SJCRH30 (cell line): ENCODE data around the gene GPSM1. TPM values are rescaled to one million over a fixed set of nuclear protein-coding genes. Genes with fewer than 3 reads are reported as not detected.

Experiments used
- DNase-seq, 2 experiments: peaks; one replicate each; pipeline ENCODE4 v3.0.0-alpha.2; 2015 to 2020
- H3K27ac ChIP-seq: fragments of 250-450 bp; sonication (Bioruptor Pico); 2 replicates; pipeline ENCODE4 v1.5.1; 2020; ENCODE audit warnings: mild to moderate bottlenecking, moderate library complexity
- H3K27me3 ChIP-seq: fragments of 250-450 bp; sonication (Bioruptor Pico); 2 replicates; pipeline ENCODE4 v1.5.1; 2020; ENCODE audit warnings: mild to moderate bottlenecking, moderate library complexity
- H3K36me3 ChIP-seq: fragments of 250-450 bp; sonication (Bioruptor Pico); 2 replicates; pipeline ENCODE4 v1.5.1; 2020; ENCODE audit warnings: mild to moderate bottlenecking, moderate library complexity
- H3K4me1 ChIP-seq: fragments of 250-450 bp; sonication (Bioruptor Pico); 2 replicates; pipeline ENCODE4 v1.5.1; 2020; ENCODE audit warnings: mild to moderate bottlenecking, moderate library complexity
- H3K4me3 ChIP-seq: fragments of 250-450 bp; sonication (Bioruptor Pico); 2 replicates; pipeline ENCODE4 v1.5.1; 2020; ENCODE audit warnings: mild to moderate bottlenecking, moderate library complexity
- H3K9me3 ChIP-seq: fragments of 250-450 bp; sonication (Bioruptor Pico); replicated peaks from 2 replicates; pipeline ENCODE4 v1.5.1; 2020; ENCODE audit warnings: mild to moderate bottlenecking, moderate library complexity
- total RNA-seq: library from RNA; depleted of rRNA; stranded (reverse); fragments of >200 nt; shearing (Covaris generic); gene quantifications from 2 replicates; pipeline ENCODE4 v1.2.3, GENCODE V29; 2014

The GPSM1 gene
- total RNA-seq, 1 experiment from 2014 or later, result 57.2 TPM

DNA sequence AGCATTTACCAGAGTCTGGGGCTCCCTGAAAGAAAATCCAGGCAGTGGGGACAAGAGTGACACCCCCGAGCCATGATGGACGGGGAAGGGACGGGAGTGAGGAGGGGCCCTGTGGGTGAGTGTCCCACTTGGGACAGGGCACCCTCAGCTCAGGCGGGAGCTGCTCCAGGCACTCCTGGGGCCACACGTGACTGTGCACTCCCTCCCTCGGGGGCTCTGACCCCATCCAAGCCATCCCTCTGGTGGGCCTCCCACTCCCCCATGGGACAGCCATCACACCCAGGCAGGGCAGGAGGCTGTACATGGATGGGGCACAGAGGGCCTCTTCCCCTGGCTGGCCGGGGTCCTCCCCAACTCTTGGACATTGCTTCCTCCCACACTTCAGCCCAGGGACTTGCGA lies 49.1 kb downstream of the GPSM1 start:
- peaks cover 7% of the 10 kb centered on the region; the same call in 1 of the 2 replicates for H3K4me1 ChIP-seq
- no peaks in the 10 kb centered on the region for H3K9me3 ChIP-seq
- no peaks in the 10 kb centered on the region for H3K27me3 ChIP-seq
- H3K36me3 ChIP-seq, result peaks cover 6% of the 10 kb centered on the region
- no peak overlapping the region for H3K4me3 ChIP-seq
- DNase-seq, result no peak
- no peak overlapping the region for H3K27ac ChIP-seq

DNA sequence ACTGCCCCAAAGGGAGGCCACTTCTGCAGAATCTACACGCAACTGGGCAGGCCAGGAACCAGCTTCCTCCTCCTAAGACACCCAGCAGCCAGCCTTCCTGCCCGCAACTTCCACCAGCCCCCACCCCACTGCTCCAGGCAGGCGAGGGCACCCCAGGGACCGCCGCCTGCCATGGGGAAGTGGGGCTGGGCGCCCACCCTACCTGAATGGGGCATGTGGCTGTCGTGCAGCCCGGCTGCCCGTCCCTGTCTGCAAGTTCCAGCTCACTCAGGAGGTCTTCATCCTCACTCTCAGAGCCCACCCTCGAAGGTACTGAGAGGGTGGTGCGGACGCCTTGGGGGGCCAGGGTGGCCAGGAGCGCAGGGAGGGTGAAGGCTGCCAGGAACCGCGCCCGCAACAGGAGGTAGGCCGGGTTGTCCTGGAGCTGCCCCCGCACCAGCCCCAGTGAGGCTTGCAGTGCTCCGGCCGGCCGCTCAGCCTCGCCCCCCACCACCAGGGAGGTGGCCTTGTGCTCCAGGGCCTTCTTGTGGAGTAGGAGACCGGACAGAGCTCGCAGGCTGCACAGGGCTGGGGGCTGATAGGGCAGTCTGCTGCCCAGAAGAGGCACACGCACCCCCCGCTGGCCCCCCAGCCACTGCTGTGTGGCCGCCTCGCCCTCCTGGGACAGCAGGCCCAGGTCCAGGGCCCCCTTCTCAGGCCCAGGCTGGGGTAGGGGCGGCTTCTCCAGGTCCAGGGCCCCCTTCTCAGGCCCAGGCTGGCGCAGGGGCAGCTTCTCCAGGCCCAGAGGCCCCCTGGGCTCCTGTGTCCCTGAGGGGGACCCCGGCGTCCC lies 50.2 kb downstream of the GPSM1 start:
- no peak for DNase-seq
- H3K9me3 ChIP-seq, result no peaks in the 10 kb centered on the region
- H3K36me3 ChIP-seq, result peaks cover 14% of the 10 kb centered on the region
- peaks cover 3% of the 10 kb centered on the region; the same call in 1 of the 2 replicates for H3K4me1 ChIP-seq
- H3K27ac ChIP-seq, result no peak overlapping the region
- no peaks in the 10 kb centered on the region for H3K27me3 ChIP-seq
- no peak overlapping the region for H3K4me3 ChIP-seq

DNA sequence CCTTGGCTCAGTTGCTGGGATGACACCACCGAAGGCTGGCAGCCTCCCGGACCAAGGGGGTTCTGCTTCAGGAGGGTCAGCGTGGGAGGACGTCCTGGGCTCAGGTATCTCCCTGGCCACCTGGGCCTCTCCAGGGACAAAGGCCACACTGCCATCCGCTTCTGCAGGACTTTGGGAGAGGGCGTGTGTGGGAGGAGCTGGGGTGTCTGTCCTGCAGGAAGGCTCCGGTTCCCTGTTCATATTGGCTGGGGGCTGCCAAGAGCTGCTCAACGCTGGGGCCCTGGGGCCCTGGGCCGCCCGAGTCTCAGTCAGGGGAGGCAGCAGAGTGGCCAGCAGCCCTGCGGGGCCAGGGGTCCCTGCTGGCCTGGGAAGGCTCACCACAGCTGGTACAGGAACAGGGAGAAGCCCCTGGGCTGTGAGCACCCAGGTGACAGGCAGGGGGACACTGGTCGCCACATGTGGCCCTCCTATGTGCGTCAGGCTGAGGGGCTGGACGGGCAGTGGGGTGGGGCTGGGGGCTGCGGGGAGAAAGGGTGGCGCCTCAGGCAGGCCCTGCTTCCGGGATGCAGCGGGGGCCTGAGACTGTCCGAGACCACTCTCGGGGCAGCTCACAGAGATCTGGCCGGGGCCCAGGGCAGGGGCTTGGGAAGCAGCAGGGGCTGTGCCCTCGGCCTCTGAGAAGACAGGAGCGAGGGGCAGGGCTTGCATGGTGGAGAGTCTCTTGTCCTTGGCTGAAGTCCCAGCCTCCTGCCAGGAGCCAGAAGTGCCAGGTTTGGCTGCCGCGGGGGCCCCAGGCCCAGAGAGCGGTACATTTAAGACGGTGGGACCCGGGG lies 51.0 kb downstream of the GPSM1 start:
- Histone ChIP-seq H3K4me3 (no peak overlapping the region), H3K4me1 (0 out of 2 replicates have a peak, but pooled peaks cover 3% of the 10 kb centered on the region), H3K27me3 (no peaks in the 10 kb centered on the region), H3K9me3 (no peaks in the 10 kb centered on the region), H3K27ac (no peak overlapping the region), H3K36me3 (peaks cover 17% of the 10 kb centered on the region)
- DNase-seq, result no peak

DNA sequence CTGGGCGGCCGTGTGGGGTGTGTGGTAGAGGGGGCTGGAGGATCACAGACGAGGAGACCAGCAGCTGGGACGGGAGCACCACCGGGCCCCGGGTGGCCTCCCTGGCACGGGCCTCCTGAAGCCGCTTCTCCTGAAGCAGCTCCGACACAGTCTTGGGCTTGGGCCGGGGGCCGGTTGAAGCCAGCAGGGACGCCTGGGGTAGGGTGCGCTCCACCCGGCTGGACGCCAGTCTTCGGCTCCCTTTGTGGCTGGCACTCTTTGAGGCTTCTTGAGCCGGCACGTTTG lies 51.6 kb downstream of the GPSM1 start:
- no peaks in the 10 kb centered on the region for H3K9me3 ChIP-seq
- H3K27me3 ChIP-seq, result no peaks in the 10 kb centered on the region
- no peak overlapping the region for H3K27ac ChIP-seq
- DNase-seq, result no peak
- peaks cover 19% of the 10 kb centered on the region for H3K36me3 ChIP-seq
- no peaks in the 10 kb centered on the region for H3K4me1 ChIP-seq
- no peak overlapping the region for H3K4me3 ChIP-seq

DNA sequence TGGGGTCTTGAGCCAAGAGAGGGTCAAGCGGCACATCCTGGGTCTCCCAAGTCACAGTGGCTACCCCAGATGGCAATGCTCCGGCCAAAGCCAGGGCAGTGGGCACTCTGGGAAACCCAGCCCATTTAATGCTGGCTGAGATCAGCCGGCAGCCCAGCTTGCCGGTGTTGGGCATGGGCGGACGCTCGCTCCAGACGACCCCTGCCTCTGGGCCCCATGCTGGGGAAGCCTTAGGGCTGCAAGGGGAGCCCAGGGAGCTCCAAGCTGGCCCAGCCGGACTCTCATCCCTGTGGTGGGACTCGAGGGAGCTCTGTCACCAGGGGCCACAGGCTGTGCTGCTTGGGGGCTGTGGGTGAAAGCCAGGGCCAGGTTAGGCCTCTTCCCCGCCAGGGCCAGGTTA lies 52.1 kb downstream of the GPSM1 start:
- H3K27me3 ChIP-seq, result no peaks in the 10 kb centered on the region
- no peak overlapping the region for H3K4me3 ChIP-seq
- no peaks in the 10 kb centered on the region for H3K9me3 ChIP-seq
- no peaks in the 10 kb centered on the region for H3K4me1 ChIP-seq
- H3K27ac ChIP-seq, result no peak overlapping the region
- no peak for DNase-seq
- H3K36me3 ChIP-seq, result peaks cover 22% of the 10 kb centered on the region

DNA sequence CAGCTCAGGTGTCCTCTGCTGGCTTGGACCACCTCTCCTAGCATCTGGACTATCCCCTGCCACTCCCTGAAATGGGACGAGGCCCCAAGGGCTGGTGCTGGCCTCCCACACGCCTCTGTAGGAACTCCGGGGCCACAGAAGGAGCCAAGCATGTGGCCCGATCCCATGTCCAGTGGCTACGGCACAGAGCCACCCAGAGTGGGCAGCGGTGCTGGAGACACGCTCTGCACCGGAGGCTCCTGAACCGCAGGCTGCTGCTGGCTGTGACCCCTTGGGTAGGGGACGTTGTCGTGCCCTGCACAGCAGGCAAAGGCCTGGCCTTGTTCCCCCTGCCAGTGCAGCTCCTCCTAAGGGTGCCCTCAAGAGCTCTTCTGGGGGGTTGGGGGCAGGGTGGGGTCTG lies 52.6 kb downstream of the GPSM1 start:
- no peaks in the 10 kb centered on the region for H3K4me1 ChIP-seq
- H3K36me3 ChIP-seq, result peaks cover 22% of the 10 kb centered on the region
- no peak overlapping the region for H3K27ac ChIP-seq
- H3K4me3 ChIP-seq, result no peak overlapping the region
- DNase-seq, result no peak
- no peaks in the 10 kb centered on the region for H3K9me3 ChIP-seq
- no peaks in the 10 kb centered on the region for H3K27me3 ChIP-seq

DNA sequence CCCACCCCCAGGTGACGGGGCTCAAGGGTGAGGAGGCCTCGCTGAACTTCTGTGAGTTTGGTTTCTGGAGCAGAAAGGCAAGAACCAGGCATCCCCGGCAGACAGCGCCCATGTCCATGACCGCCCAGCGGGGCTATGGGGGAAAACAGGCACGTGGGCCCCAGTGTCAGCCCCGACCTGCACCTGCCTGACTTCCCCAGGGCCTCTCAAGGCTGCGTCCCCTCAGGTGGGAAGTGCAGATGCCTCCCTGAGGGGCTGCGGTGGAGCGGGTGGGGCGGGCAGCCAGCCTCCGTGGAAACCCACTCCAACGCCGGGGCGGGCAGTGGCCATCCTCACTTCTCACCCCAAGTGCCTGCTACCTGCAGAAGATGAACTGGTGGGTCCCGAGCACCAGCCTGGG lies 53.0 kb downstream of the GPSM1 start:
- Histone ChIP-seq H3K27me3 (no peaks in the 10 kb centered on the region), H3K36me3 (peaks cover 22% of the 10 kb centered on the region)
- no peak for DNase-seq

DNA sequence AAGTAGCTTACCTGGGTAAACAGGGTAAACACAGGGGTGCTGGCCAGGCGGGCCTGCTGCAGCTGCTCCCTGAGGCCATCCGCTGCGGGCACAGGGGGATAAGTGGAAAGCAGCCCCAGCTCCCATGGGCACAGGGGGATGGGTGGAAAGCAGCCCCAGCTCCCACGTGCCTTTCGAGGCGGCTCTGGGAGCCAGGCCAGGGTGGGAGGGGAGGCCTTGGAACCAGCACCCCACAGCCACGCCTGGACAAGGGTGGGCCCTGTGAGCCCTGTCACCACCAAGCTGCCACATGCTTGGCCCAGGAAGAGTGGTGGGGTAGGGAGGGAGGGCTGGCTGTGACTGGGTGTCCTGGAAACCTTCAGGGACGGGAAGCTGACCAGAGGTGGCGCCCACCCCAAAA lies 54.0 kb downstream of the GPSM1 start:
- no peak overlapping the region for H3K27ac ChIP-seq
- H3K27me3 ChIP-seq, result no peaks in the 10 kb centered on the region
- no peak overlapping the region for H3K4me3 ChIP-seq
- peaks cover 29% of the 10 kb centered on the region for H3K36me3 ChIP-seq
- no peaks in the 10 kb centered on the region for H3K9me3 ChIP-seq
- no peaks in the 10 kb centered on the region for H3K4me1 ChIP-seq
- no peak for DNase-seq

More for the DNA sequence above, 53.0 kb downstream of the GPSM1 start:
- Histone ChIP-seq H3K4me1 (no peaks in the 10 kb centered on the region), H3K9me3 (no peaks in the 10 kb centered on the region), H3K4me3 (no peak overlapping the region), H3K27ac (no peak overlapping the region)

DNA sequence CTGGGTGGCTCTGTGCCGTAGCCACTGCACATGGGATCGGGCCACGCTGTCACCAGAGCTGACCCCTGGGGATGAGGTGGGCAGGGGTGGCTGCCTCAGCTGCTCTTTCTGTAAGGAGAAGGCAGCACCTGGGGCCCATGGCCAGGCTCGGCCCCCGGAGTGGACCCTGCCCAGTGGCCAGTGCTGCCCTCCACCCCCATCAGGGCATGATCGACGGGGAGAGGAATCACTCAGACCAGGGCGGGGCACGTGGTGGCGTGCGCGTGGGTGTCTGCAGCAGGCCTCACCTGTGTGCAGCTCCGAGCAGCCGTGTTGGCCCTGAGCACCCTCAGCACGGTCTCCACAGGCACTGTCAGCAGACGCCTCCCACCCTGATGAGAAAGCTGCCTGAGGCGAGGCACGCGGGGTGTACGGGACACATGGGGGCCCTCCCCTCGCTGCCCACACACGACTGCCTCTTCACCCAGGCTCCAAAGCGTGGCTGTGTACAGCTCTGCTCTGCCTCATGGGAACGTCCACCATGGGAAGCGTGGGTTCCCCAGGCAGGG lies 54.7 kb downstream of the GPSM1 start:
- no peak for DNase-seq
- peaks cover 35% of the 10 kb centered on the region for H3K36me3 ChIP-seq
- no peaks in the 10 kb centered on the region for H3K9me3 ChIP-seq
- no peaks in the 10 kb centered on the region for H3K27me3 ChIP-seq
- no peak overlapping the region for H3K4me3 ChIP-seq
- no peaks in the 10 kb centered on the region for H3K4me1 ChIP-seq
- no peak overlapping the region for H3K27ac ChIP-seq

DNA sequence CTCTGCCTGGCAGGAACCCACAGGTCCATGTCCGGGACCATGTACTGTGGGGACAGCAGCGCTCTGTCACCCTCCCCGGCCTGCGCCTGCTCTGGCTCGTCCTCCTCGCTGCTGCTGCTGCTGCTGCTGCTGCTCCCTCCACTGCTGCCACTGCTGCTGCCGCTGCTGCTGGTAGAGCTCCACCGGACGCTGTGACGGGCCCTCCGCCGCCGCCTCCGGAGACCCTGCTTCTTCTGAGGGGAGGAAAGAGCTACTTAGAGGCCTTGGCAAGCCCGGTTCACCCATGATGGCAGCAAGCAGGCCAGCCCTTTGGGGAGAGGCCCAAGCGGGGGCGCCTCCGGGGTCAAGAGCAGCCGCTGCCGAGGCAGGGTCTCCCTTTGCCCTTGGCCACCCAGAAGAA lies 56.1 kb downstream of the GPSM1 start:
- no peak for DNase-seq
- H3K27ac ChIP-seq, result no peak overlapping the region
- H3K27me3 ChIP-seq, result no peaks in the 10 kb centered on the region
- H3K4me3 ChIP-seq, result no peak overlapping the region
- peaks cover 44% of the 10 kb centered on the region for H3K36me3 ChIP-seq
- H3K4me1 ChIP-seq, result no peaks in the 10 kb centered on the region
- H3K9me3 ChIP-seq, result no peaks in the 10 kb centered on the region

DNA sequence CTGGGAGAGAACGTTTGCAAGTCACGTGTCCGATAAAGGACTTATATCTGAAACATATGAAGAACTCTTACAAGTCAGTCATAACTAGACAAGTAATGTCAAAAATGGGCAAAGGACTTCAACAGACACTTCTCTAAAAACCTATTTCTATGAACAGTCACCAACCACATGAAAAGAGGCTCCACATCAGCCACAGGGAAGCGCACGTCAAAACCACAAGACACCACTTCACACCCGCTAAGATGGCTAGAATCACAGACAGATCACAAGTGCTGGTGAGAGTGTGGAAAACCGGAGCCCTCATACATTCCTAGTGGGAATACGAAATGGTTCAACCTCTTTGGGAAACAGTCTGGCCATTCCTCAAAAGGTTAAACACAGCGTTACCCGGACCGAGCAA lies 57.7 kb downstream of the GPSM1 start:
- Histone ChIP-seq H3K27ac (no peak overlapping the region), H3K27me3 (no peaks in the 10 kb centered on the region), H3K36me3 (peaks cover 58% of the 10 kb centered on the region), H3K9me3 (no peaks in the 10 kb centered on the region), H3K4me1 (no peaks in the 10 kb centered on the region), H3K4me3 (no peak overlapping the region)
- no peak for DNase-seq

DNA sequence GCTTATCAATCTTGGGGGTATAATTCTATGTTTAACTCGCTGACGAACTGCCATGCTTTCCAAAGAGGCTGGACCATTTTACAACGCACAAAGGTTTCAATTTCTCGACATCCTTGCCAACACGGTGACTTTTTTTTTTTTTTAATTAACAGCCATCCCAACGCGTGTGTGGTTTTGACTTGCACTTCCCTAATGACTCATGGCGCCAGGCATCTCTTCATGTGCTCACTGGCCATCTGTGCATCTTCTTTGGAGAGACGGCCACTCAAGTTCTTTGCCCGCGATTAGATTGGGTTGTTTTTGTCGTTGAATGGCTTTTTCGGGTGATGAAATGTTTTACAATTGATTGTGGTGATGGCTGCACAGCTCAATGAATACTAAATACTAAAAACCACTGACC lies 58.7 kb downstream of the GPSM1 start:
- no peak for DNase-seq
- Histone ChIP-seq H3K27me3 (no peaks in the 10 kb centered on the region), H3K4me3 (no peak overlapping the region), H3K9me3 (no peaks in the 10 kb centered on the region), H3K36me3 (peaks cover 59% of the 10 kb centered on the region), H3K27ac (no peak overlapping the region), H3K4me1 (no peaks in the 10 kb centered on the region)

DNA sequence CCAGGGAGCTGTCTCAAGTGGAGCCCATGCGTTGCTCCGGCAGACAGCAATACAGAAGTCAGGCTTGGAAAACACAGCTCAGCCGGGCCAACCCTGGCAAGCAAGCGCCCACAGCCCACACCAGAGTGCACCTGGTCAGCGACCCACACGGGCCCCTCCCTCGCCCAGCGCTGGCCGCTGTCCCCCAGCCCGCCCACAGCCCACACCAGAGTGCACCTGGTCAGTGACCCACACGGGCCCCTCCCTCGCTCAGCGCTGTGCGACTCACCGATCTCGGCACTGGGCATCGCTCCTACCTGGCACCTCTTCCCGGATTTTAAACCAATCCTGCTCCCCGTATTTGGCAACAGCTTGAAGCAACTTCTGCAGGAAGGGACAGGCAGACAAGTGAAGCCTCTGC lies 59.9 kb downstream of the GPSM1 start:
- Histone ChIP-seq H3K36me3 (peaks cover 57% of the 10 kb centered on the region), H3K27ac (no peak overlapping the region), H3K9me3 (no peaks in the 10 kb centered on the region), H3K4me1 (no peaks in the 10 kb centered on the region), H3K4me3 (no peak overlapping the region), H3K27me3 (no peaks in the 10 kb centered on the region)
- DNase-seq, result no peak

DNA sequence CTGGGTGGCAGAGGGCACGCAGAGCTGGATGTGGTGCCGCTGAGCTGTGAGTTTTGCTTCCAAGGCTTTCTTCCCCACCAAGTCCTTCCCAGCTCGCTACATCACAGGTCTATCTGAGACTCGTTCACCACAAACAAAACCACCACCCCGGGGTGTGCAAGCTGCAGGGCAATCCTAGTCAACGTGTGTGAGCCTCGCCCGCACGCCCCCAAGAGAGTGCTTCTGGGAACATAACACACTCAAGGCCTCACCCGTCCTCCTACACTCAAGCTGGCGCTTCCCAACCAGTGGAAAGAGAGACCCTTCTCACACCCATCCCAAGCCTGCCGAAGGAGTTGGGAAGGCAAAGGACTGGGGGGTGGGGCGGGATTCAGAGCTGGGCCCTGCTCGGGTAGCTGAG lies 62.1 kb downstream of the GPSM1 start:
- Histone ChIP-seq H3K4me3 (no peak overlapping the region), H3K36me3 (peaks cover 55% of the 10 kb centered on the region), H3K27ac (no peak overlapping the region), H3K4me1 (no peaks in the 10 kb centered on the region), H3K27me3 (no peaks in the 10 kb centered on the region), H3K9me3 (no peaks in the 10 kb centered on the region)
- no peak for DNase-seq

DNA sequence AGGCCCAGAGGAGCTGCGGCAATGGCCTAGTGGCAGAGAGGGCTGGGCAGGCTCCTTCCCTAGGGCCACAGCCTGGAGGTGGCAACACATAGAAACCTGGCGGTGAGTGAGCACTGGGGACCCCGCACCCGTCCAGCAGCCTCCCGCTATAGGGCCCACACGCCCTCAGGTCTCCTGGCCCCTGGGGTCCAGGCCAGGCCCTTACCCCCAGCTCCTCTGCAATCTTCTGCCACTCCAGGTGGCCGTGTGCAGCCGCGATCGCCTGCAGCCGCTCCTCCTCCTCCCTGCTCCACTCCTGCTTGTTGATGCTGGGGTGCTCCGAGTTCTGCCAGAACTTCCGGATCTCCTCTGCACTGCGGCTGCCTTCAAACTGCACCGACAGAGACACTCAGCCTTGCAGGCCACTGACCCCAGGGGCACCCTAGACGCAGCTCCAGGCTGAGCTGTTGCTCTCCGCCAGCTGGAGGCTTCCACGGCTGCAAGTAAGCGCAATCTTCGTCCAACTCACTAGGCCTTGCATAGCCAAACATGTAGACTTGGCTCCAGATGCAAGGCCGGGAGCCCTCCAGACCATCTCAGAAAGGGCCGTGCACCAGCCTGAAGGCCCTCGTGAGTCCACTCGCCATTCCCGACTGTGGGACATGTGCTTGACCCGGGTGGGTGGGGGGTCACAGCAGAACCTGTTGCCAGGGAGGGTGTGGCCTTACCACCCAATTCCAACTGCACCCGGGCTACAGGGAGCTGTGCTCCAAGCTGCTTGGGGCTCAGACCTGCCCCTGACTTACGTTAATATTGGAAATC lies 64.6 kb downstream of the GPSM1 start:
- no peak overlapping the region for H3K4me3 ChIP-seq
- no peaks in the 10 kb centered on the region for H3K4me1 ChIP-seq
- peaks cover 54% of the 10 kb centered on the region for H3K36me3 ChIP-seq
- H3K27ac ChIP-seq, result no peak overlapping the region
- H3K27me3 ChIP-seq, result no peaks in the 10 kb centered on the region
- H3K9me3 ChIP-seq, result no peaks in the 10 kb centered on the region
- DNase-seq, result no peak
